ENCODE data around the gene PCGF5. TPM values are rescaled to one million over a fixed set of nuclear protein-coding genes. Genes with fewer than 3 reads are reported as not detected.

PCGF5 gene
- total RNA-seq, 1 donor from 2014 or later: 11.2 TPM

GRCh38 chr10:91226093-91226492 is 5.6 kb downstream of the PCGF5 start:
- TF ChIP-seq CTCF (conservative IDR thresholded peaks at IDR 0.05): no peak
- Mint-ChIP-seq H3K4me3 (no peak overlapping the region), H3K9me3 (no peaks in the 10 kb centered on the region), H3K36me3 (ENCODE audit: low read depth) (no peaks in the 10 kb centered on the region), H3K4me1 (peaks cover 10% of the 10 kb centered on the region), H3K27me3 (ENCODE audit: low read depth) (peaks cover 21% of the 10 kb centered on the region), H3K27ac (ENCODE audit: unreplicated experiment) (no peak overlapping the region)
- DNase-seq (ENCODE audit: low read depth, low spot score): no peak

- H3K4me3 Mint-ChIP-seq: no peak overlapping the region
Observed at GRCh38 chr10:91227576-91227975, 7.1 kb downstream of the PCGF5 start.

DNA sequence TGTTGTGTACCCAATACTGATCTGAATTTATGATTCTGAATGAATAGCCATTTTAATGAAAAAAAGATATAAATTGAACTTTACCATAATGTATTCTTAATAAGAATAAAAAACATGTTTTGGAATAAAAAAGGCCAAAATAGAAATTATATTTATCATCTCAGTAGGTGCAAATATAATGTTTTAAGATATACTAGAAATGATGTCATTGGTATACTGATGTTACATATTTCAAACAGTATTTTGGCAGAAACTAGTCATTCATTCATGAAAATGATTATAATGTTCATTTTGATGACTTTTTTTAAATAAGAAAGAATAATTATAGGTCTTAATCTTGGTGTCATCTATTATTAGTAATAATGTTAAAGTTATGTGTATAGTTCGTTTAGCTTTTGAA is 9.2 kb downstream of the PCGF5 start:
- Mint-ChIP-seq H3K27me3 (ENCODE audit: low read depth) (no peaks in the 10 kb centered on the region), H3K36me3 (ENCODE audit: low read depth) (no peaks in the 10 kb centered on the region), H3K4me3 (no peak overlapping the region), H3K4me1 (no peaks in the 10 kb centered on the region), H3K9me3 (no peaks in the 10 kb centered on the region), H3K27ac (ENCODE audit: unreplicated experiment) (no peak overlapping the region)
- TF ChIP-seq CTCF (conservative IDR thresholded peaks at IDR 0.05): no peak
- no peak for DNase-seq (ENCODE audit: low read depth, low spot score)

More at GRCh38 chr10:91227576-91227975, 7.1 kb downstream of the PCGF5 start:
- H3K9me3 Mint-ChIP-seq: no peaks in the 10 kb centered on the region
- no peaks in the 10 kb centered on the region for H3K36me3 Mint-ChIP-seq (ENCODE audit: low read depth)
- DNase-seq (ENCODE audit: low read depth, low spot score): no peak
- H3K4me1 Mint-ChIP-seq: no peaks in the 10 kb centered on the region
- no peak for TF ChIP-seq CTCF (conservative IDR thresholded peaks at IDR 0.05)
- peaks cover 7% of the 10 kb centered on the region for H3K27me3 Mint-ChIP-seq (ENCODE audit: low read depth)
- H3K27ac Mint-ChIP-seq (ENCODE audit: unreplicated experiment): no peak overlapping the region

DNA sequence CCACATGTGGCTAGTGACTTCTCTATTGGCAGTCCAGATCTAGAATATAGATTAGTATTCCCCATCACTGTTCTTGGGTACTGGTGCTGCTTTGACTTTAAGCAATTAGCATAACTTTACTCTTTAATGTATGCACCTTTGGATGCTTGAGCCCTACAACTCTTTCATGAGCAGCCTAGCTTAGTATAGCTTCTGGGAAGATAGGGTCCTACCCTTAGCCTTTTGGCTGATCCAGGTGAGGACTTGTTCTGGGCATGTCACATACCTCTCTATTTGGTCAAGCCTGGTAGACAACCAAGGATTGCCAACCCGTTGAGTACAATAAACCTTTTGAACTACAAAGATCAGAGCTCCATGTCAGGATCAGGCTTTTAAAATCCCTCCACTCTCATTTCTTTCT is 17.7 kb downstream of the PCGF5 start:
- Mint-ChIP-seq H3K4me3 (no peak overlapping the region), H3K36me3 (ENCODE audit: low read depth) (no peaks in the 10 kb centered on the region), H3K27me3 (ENCODE audit: low read depth) (no peaks in the 10 kb centered on the region), H3K9me3 (no peaks in the 10 kb centered on the region), H3K27ac (ENCODE audit: unreplicated experiment) (no peak overlapping the region), H3K4me1 (no peaks in the 10 kb centered on the region)
- DNase-seq (ENCODE audit: low read depth, low spot score): no peak
- no peak for TF ChIP-seq CTCF (conservative IDR thresholded peaks at IDR 0.05)

GRCh38 chr10:91239789-91240188 is 19.3 kb downstream of the PCGF5 start:
- no peaks in the 10 kb centered on the region for H3K36me3 Mint-ChIP-seq (ENCODE audit: low read depth)

More at GRCh38 chr10:91239789-91240188, 19.3 kb downstream of the PCGF5 start:
- H3K9me3 Mint-ChIP-seq: no peaks in the 10 kb centered on the region
- H3K27me3 Mint-ChIP-seq (ENCODE audit: low read depth): no peaks in the 10 kb centered on the region
- no peak overlapping the region for H3K27ac Mint-ChIP-seq (ENCODE audit: unreplicated experiment)
- no peak overlapping the region for H3K4me3 Mint-ChIP-seq
- TF ChIP-seq CTCF (conservative IDR thresholded peaks at IDR 0.05): no peak
- no peaks in the 10 kb centered on the region for H3K4me1 Mint-ChIP-seq
- DNase-seq (ENCODE audit: low read depth, low spot score): no peak
